GM12872 (cell line): ENCODE measurements around the gene GALK2.

Source experiments
- TF ChIP-seq, protein P1 (sequence below): IDR thresholded peaks from 3 replicates; pipeline ENCODE4 v1.5.1; 2011; ENCODE audit warnings: low read depth, mild to moderate bottlenecking, low read length, moderate library complexity; ENCODE audit not compliant: insufficient read depth

Gene GALK2

GRCh38 chr15:49169880-49170597 lies at the start of gene GALK2:
TSS of gene GALK2 (plus strand) at chr15:49170247. CDS start at chr15:49170323, 76 bp downstream.
- TF ChIP-seq, protein P1, sequence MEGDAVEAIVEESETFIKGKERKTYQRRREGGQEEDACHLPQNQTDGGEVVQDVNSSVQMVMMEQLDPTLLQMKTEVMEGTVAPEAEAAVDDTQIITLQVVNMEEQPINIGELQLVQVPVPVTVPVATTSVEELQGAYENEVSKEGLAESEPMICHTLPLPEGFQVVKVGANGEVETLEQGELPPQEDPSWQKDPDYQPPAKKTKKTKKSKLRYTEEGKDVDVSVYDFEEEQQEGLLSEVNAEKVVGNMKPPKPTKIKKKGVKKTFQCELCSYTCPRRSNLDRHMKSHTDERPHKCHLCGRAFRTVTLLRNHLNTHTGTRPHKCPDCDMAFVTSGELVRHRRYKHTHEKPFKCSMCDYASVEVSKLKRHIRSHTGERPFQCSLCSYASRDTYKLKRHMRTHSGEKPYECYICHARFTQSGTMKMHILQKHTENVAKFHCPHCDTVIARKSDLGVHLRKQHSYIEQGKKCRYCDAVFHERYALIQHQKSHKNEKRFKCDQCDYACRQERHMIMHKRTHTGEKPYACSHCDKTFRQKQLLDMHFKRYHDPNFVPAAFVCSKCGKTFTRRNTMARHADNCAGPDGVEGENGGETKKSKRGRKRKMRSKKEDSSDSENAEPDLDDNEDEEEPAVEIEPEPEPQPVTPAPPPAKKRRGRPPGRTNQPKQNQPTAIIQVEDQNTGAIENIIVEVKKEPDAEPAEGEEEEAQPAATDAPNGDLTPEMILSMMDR = no peak

DNA sequence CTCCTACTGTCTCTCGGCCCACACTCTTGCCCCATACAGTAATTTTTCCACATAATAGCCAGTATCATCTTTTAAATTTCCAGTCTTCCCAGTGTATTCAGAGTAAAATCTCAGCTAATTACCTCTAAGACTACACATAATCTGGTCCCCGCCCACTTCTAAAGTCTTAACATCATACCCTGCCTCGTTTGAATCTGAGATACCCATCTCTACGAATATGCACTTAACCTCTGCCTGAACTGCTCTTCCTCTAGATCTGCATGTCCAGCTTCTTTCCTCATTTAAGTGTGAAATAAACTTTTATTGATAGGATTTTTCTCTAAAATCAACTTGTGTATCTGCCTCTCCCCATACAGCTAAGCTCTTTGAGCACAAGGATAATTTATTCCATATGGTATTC lies 49.2 kb upstream of the GALK2 start:
- TF ChIP-seq, protein P1 = no peak

DNA sequence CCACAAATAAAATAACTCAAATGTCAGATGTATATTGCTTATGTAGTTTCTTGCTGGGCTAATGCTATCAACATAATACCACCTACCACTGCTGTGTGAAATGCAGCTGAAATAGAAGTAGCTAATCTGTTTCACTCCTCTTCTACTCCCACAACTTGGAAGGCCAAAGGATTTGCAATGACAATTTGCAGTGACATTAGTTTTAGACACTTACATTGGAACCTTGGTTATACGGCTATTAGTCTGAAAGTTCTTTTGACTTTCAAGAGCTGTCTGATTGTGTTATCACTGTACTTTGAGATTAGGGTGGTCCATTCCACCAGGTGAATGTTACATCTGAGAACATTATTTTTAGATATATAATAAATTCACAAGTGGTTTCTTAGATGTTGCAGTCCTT lies 48.1 kb upstream of the GALK2 start:
- TF ChIP-seq, protein P1 = no peak

- TF ChIP-seq, protein P1 = no peak
These were observed 47.4 kb upstream of the GALK2 start for GRCh38 chr15:49122541-49123062.

- TF ChIP-seq, protein P1 = no peak
These were observed 45.7 kb upstream of the GALK2 start for GRCh38 chr15:49124371-49124770.

DNA sequence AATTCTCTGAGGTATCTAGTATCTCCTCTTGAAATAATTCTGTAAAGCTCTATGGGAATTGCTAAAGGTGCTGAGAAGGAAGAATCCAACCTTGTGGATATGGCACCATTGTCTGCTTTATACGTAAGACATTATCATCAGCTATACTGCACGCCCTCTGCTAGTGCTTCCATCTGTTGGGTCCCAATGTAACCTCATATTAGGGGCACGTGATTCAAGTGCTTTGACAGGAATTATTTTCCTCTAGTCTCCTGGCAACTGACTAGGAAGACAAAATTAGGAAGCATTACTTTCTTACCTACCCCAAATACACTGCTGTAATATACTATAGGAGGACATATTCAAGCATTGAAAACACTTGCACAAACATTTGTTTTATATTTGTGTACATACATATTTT lies 38.6 kb upstream of the GALK2 start:
- TF ChIP-seq, protein P1 = no peak

GRCh38 chr15:49134683-49135341 lies 35.2 kb upstream of the GALK2 start:
- TF ChIP-seq, protein P1 = no peak
